Brain pericyte (primary cell): Measurements from ENCODE around the gene HS6ST2.

Experiments
- DNase-seq: peaks from one replicate; pipeline ENCODE4 v3.0.0-alpha.2; 2012; ENCODE audit warnings: low read depth, low spot score

The HS6ST2 gene

DNA sequence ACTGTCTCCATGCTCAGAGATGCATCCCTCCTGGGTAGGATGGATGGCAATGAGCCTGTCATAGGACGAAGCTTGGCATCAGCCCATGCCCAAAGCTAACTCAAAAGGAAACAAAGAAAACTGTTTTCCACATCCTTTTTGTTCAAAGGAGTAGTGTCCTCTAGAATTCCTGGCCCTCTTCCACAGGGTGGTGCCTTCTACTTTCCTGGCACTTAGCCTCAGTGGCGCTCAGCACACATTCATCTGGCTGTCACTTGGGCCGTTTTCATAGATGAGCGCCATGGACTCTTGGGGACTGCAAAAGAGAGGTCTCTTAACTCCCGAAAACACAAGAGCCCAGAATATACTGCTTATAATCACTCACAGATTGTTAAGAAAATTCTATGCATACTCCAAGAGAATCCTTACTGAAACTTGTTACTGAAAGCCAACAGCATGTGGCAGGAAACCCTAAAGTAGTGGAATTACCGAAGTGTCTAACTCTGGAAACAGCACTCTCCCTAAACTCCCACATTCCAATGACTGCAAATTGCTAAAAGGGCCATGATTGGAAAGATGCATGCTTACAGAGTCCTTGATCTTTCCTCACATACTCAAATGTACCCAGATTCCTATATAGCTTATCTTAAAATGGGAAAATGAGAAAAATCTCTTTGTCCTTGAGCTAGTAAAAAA lies 110.0 kb downstream of the HS6ST2 start:
- DNase-seq = no peak

DNA sequence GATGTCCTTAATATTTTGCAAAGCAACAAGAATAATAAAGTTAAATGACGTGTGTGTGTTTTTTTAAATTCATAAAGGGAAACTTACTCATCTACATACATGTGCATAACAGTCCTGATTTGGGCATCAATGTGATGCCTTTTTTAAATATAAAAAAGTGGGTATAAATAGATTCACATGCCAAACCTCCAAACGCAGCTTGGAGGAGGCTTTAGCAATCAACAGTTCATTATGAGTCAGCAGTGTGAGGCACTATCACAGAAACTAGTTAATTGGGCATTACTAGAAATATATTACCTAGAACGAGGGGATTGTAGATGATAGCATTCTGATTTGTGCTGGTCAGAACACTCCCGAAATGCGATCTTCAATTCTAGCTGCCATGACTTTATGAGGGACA lies 115.1 kb downstream of the HS6ST2 start:
- DNase-seq = no peak

DNA sequence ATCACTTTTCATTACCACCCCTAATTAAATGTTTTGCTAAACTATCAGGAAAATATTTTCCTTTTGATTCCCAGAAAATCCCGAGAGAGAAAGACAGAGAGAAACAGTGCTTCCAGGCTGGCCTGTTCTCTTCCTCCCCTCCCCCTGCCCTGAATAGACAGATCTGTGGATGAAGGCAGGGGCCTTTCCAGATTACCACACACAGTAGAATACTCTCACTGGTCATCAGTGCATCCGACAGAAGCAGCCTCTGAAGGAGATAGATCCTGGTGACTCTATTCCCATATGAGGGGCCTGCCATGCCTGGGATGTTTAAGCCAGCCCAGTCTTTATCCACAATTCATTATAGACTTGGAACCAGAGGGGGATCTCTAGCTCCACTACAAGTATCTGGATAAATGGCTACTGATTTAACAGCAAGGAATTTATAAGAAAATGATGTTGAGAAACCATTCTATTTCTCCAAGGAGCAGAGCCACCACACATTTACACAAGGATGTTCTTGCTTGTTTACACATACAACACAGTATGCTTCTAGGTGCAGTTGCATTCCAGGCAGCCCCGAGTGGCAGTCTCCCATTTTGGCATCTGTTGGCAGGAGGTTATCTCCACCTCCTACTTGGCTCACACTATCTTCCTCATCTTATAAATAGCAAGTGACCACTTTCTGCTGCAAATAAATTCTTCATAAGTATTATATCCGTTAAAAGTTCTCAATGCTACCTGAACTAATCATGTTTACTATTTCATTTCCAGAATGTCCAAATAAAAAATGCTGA lies 115.8 kb downstream of the HS6ST2 start:
- DNase-seq = no peak

DNA sequence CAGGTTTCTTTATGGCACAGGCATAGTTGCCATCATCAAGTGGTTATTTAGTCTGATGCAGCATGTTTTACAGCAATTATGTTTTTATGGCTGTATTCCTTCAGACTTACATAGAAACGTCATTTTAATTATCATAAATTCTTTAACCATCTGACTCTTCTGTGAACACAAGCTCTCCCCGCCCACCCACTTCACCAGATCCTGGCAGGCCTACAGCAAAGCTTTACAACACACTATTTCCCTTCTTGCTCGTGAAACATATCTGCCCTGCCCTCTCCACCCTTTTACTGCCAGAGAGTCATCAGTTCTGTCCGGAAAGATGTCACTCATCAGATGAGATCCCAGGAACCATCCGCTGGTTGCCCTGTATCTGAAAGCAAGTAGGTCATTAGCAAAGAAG lies 120.5 kb downstream of the HS6ST2 start:
- no peak for DNase-seq

DNA sequence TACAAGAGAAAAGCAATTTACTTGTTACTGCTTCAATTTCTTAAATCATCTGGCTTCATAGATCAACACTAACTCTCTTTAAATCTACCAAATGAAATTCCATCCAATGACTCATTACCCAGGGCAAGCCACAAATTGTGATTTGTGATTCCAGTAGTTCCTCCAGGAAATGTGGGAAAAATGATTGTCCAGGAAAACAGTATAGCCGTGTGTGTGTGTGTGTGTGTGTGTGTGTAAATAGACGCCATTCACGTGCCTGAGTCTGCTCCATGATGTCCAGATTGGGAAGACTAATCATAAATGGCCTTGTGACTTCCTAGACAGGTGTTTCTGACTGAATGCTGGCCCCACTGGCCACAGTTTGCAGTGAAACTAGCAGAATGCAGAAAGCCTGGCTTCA lies 121.3 kb downstream of the HS6ST2 start:
- no peak for DNase-seq

DNA sequence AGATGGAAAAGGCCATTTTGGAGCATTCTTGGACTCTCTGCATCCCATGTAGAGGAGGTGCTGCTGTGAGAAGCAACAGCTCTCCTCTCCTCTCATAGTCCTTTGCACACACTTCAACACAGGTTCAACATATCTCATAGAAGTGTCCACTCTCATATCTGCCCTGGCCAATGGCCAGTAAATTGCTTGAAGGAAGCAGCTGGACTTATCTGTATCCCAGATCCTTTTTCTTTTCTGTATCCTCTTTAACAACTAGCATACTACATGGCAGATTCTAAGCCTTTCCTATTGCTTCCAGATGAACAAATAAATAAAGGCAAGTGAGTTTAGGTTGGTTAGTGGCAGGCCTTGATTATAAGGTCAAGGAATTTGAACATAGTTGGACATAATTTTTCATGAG lies 122.0 kb downstream of the HS6ST2 start:
- DNase-seq = no peak

DNA sequence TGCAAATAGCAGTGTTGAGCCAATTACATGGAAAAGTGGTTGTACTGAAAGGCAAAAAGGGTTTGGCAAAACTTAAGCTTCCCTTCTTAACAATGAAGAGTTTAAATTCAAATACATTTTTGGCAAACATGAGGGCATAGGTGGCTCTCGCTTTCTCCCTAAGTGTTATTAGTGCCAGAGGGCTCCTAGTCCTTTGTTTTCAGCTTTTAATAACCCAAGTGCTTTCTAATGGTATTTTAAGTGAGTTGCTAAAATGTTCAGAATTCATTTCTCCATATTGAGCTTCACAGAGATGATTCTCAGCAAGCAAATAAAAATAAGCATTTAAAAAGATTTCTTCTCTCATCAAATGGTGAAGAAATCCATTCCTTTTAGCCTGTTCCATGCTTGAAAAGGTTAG lies 123.7 kb downstream of the HS6ST2 start:
- no peak for DNase-seq

DNA sequence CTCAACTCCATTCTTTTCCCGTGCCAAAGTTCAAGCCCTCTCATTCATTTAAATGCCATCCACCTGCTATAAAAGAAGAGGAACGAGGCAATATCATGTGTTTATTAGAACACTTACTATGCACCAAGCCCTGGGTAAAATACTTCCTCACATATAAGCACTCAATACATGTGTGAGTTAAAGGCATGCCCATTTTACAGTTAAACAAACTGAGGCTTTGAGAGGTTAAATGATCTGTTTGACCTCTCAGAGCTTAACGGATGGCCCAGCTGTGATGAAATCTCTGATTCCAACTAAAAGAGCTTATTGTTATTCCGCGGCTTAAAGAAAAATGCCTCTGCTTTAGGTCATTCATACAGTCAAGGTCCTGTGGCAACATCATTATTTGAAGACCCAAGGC lies 124.3 kb downstream of the HS6ST2 start:
- no peak for DNase-seq

DNA sequence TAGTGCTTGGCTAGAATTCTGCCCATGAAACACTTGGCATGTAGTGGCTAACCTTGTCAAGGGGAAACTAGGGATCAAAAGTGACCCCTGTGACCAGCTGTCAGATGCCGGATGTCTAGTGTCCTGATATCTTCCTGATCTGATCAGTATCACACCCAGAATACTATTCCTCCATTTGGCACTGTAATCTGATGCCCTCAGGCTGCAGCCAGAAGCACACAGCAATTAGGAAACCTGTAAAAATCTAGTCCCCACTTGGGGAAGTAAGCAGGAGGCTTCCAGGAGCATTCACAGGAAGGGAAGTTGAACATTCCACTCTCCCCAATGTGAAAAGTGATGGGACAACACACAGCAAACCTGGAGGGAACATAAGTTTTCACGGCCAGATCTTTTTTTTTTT lies 125.1 kb downstream of the HS6ST2 start:
- no peak for DNase-seq

DNA sequence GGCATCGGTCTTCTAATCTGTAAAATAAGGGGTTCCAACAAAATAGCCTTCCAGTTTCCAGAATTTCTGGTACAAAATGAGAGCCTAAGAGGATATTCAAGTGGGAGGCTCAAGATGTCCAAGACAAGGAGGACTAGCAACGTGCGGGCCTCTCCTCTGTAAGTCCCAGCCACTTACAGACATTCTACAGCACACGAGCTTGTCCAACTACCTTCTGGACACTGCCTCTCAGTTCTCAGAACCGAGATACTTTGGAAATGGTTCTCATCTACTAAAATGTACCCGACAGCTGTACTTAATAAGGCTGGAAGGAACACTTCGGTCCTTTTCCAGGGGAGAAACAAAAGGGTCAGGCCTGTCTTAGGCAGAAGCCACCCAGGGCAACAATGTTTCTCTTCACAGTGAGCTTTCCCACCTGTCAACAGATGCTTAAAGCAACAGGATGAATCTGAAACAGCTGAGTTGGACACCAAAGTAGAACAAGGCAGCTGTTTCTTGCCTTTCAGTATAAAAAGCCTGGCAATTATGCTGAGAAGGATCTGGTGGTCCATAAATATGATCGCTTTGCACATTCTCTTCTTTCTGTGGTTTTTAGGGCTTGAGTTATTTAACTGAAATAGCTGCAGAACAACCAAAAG lies 127.0 kb downstream of the HS6ST2 start:
- no peak for DNase-seq

DNA sequence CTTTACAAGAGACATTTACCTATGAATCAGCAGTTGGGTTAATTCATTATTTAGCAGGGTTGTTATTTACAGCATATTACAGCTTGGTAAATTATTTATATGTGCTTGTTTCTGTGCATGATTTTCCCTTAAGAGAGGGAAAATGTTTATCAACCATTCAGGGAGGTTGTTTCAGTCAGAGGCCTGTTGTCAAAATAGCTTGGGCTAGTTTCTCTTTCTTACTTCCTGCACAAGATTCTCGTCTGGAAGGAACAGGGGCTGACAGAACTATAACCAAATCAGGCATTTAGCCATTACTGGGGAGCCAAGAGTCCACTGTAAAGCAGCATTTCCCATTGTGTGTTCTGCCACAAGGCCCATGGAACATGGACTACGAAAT lies 135.8 kb downstream of the HS6ST2 start:
- DNase-seq = no peak

DNA sequence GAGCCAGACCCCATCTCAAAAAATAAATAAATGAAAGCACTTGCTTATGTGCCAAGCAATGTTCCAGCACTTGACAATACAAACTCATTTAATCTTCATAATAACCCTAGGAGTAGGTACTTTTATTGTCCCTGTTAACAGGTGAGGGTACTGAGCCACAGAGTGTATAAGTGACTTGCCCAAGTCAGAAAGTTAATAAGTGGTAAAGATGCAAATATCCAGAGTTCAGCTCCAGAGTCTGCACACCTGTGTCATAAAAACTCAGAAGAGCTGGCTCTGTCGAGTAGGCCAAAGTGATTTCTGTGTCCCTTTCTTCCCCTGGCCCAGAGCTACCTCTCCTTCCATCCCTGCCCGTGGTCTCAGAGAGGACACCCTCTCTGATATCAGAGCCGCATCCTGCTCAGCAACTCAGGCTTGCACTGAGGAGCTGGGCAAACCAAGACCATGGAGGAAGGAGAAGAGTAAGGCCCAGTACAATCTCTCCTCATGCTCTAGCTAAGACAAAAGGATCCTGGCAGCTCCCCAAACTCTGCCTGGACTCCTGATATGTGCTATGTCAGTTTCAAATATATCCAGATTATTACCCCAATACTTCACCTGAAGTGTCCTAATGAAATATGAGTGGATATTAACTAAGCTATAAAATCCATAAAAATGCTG lies 136.3 kb downstream of the HS6ST2 start:
- no peak for DNase-seq

DNA sequence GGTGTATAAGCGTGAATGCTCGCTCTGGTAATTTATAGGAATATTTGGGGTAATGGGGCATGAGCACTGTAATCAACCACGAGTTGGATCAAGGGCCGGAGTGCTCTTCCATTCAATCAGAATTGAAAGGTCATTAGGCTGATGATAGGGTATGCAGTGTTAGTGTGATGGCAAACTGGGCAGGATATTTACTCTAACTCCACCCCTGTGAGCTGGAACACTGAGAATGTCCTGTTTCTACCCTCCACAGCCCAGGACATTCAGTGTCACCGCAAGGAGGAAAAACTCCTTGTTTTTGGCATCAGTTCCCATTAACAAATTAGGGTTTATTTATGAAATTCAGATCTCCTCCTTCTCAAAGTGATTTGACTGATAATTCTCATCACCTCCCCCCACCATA lies 137.8 kb downstream of the HS6ST2 start:
- DNase-seq = no peak

DNA sequence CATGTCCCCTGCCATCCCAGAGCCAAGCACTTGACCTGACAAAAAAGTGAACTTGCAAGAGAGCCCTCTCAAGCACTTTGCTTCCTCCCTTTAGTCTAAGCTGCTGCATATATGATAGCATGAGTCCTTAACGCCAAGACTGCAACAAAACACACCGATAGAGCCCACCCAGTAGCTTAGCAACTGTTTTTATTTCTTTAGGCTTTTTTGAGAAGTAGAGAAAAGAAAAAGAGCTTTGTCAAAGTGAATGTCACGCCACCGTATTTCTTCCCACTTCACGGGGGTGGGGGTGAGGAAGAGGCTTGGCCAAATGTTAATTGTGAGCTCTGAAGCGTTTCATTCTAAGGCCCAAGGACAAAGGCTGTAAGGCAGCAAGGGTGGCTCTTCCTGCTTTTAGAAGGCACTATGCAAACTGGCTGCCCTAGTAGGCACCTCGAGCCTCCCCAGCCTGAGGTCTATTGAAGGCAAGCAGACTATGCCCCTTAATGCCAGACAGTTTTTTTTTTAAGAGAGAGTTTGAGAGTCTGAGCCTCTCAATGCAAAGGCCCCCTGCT lies 138.6 kb downstream of the HS6ST2 start:
- DNase-seq = no peak

DNA sequence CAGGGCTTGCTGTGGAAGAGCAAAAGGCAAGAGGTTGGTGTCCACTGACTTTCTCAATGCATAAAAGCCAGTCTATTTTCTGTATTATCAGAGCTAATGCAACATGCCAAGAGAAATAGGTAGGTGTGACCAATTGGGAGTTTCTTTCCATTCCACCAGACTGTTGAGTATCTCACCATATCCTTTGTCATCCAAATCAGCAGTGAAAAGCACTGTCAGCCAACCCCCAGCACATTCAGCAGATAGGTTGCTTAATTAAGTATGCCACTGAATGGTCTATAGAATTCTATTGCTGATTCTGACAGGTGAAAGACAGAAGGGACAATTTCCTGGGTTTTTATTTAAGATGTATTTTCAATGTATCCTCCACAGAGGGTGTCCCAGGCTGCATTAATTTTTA lies 139.8 kb downstream of the HS6ST2 start:
- DNase-seq = no peak

DNA sequence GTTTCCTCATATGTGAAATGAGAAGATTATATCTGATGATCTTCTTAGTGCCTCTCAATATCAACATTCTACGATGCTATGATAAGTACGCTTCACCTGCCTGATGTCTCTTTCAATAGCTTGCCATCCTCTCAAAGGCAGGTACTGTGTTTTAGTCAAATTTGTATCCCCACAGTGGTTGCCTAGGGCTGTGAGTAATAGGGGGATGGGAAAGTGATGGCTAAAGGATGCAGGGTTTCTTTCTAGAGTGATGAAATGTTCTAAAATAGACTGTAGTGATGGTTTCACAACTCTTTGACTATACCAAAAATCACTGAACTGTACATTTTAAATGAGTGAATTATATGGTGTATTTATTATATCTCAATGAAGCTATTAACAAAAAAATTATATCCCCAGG lies 142.8 kb downstream of the HS6ST2 start:
- no peak for DNase-seq

DNA sequence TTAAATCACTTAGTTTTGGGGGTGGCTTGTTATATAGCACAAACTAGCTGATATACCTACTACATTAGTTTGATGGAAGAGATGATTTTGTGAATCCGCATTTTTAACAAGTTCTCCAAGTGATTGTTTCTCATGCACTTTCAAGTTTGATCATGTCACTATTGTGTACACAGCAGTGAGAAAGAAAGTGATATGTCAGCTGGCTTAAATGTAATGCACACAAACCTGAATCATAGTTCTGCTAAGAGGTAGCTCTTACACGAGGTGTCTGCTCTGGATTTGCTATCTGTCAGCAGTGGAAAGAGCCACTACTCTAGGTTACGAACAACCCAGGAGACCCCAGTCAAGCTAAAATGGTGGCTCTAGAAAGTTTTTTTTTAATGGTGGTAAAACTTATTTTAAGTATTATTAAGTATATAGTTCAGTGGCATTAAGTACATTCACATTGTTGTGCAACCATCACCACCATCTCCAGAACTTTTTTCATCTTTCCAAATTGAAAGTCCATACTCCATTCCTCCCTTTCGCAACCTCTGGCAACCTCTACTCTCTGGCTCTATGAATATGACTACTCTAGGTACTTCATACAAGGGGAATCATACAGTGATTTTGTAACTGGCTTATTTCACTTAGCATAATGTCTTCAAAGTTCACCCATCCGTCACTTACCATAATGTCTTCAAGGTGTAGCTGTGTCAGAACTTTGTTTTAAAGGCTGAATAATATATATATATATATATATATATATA lies 147.3 kb downstream of the HS6ST2 start:
- DNase-seq = no peak

DNA sequence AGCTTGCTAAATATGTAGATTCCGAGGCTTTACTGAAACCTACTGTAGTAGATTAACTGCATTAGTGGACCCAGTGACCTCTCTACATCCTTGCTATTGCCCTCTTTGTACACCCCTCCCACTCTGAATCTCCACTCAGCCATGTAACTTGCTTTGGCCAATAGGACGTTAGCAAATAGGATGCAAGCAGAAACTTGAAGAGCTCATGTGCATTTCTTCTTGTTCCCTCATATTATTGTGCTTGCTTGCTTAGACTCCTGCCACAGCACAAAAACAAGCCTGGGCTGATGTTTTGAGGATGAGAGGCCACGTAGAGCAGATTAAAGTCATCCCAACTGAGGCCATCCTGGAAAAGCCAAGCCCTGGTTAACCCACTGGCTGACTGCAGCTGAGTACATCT lies 147.9 kb downstream of the HS6ST2 start:
- DNase-seq = no peak

DNA sequence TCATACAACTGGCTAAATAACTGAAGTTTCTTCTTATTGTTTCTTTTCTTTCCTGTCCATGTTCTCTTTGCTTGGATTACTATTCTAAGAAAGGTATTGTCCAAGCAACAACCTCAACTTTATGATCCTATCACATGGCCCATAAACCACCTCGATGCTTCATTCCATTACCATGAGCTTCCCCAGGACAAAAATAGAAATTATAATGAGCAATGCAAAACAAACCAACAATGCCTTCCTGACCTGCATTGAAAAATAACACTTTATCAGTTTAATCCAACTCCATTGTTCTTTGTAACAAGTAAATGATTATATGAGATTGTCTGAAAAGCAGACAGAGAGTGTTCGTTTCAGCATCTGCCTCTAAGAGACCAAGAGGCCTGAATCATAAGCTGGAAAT lies 148.8 kb downstream of the HS6ST2 start:
- DNase-seq = no peak

DNA sequence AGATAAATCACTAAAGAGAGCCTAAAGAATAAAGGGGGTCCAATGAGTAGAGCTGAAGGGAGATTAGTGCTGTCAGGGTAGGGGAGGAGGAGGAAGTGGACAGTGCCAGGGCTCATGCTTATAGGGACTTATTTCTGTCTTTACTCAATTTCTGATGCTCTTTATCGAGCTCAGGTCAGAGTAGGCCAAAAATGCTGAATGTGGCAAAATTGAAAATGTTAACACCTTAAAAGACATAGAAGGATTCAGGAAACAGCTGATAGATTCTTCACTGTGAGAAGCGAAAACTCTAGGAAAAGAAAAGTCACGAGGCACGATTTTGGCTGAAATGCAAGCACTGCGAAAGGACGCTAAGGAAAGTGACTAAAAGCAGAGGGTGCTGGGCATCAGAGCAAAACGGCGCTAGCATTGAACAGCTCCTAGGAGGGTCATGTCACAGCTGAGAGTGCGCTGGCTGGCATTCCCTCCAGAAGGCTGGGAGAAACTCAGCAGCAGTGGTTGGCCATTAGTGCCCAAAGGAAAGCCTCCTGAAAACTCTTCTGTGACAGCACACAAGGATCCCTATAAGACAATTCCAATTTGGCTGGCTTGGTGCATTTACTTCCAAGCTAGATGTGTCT lies 150.9 kb downstream of the HS6ST2 start:
- no peak for DNase-seq

DNA sequence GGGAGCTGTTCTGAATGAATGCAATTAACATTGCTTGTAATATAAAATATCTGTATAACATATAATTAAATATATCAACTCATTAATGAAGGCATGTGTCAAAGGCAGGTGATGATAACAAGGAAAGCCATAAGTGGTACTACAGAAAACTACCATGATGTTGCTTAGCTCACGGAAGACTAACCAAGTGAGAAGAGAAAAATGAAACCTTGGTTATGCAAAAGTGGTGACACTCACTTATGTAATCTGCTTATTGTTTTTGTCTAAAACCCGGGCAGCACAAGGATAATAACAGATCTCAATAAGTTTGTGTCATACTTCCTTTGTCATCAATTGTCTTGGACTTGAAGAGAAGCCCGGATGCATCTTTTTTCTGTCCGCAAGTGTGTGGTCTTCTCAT lies 156.4 kb downstream of the HS6ST2 start:
- DNase-seq = no peak
